ENCODE measurements around the gene ACADSB.

ACADSB gene

DNA sequence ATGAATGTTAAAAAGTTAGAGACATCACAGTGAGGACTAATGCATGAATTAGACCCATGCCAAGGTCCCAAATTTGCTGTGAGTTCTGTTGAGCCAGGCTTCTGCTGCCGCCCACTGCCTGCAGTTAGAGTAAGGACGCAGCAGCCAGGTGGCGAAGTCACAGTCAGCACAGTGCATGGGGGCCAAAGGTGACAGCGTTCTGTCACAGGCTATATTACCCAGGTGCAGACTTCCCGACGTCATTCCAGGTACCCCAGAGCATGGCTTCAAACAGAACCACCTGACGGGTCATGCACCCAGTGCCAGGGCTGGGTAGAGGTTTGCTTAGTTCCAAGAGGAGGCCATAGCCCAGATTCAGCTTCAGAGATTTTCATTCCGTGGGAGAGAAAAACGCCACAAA is 93.1 kb downstream of the ACADSB start:
- no peak for DNase-seq

DNA sequence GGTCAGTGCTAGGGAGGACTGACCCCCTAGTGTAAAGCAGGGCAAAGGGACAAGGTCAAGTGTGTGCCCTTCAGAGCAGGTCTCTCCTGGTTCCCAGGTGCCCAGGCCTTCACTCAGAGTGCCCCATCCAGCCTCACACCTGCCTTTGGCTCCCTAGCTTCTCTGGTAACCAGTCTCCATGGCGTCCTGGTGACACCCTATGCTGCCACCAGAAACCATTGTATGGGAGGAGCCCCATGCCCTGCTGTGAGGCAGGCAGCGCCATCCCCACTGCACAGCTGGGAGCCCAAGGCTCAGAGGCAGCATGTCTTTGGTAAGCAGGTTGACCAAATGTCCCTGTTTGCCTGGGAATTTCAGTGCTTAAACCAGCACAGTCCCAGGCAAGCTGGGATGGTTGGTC is 93.9 kb downstream of the ACADSB start:
- DNase-seq: no peak

DNA sequence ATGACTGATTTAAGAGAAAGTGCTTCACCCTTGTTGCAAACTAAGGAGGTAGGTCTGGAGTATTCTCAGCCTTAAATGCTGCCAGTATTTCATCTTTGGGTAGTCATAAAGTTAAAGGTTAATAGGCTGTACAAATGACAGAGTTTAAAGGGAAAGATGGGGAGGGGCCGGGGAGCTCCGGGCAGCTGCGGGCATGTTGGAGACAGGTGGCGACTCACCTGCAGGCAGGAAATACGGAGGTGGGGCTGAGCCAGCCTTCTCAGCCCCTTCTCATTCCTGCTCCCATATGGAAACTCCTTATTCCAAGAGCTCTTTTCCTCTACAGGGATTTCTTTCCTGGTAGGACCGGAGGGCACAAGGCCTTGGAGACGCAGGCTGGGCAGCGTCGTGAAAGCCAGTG is 95.1 kb downstream of the ACADSB start:
- no peak for DNase-seq
